ENCODE data around the gene OR52L1. TPM values are rescaled to one million over a fixed set of nuclear protein-coding genes. Genes with fewer than 3 reads are reported as not detected.

OR52L1 gene
- total and polyA plus RNA-seq, 2 of the 4 experiments (the other 2 are of a cell fraction): not detected

DNA sequence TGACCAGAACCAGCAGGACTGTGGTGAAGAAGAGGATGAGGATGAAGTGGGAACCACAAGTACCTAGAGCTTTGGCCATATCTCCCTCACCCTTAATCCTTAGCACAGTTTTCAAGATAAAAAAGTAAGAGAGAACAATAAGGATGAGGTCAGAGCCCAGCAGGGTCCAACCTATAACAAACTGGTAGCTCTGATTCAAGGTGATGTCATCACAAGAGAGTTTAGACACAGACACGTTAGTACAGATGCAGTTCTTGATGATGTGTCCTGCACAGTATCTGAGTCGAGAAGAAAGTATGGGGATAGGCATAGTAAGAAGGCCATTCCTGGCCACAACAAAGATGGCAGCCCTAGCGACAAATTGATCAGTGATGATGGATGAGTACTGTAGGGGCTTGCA, 19.1 kb downstream of the OR52L1 start:
- dilution Hi-C loops (cut with HindIII; ENCODE audit: low sequenced_read_pairs, unreplicated experiment): no loop called here
- DNase-seq: no peak
- no peak overlapping the region for H3K4me3 ChIP-seq (ENCODE audit: insufficient read depth, low read depth, low read length)

More for the DNA sequence above, 19.1 kb downstream of the OR52L1 start:
- H3K18ac ChIP-seq (ENCODE audit: low read depth, low read length): no peak overlapping the region
- no peaks in the 10 kb centered on the region for H3K36me3 ChIP-seq (ENCODE audit: control insufficient read depth, insufficient read depth, low read length)
- H4K8ac ChIP-seq (ENCODE audit: low read depth in 2 of 2, low read length in 2 of 2): no peak overlapping the region
- TF ChIP-seq CEBPB (IDR thresholded peaks at IDR 0.05; ENCODE audit: low read depth, low read length): no peak
- TF ChIP-seq MAFK (IDR thresholded peaks at IDR 0.05; ENCODE audit: low read depth, low read length): no peak
- TF ChIP-seq POLR2A (IDR thresholded peaks at IDR 0.05; ENCODE audit: low read depth, low read length): no peak
- TF ChIP-seq MXI1 (IDR thresholded peaks at IDR 0.05; ENCODE audit: borderline replicate concordance, low read depth, low read length): no peak
- TF ChIP-seq SMC3 (IDR thresholded peaks at IDR 0.05; ENCODE audit: low read depth, low read length): no peak
- no peak for TF ChIP-seq BHLHE40 (IDR thresholded peaks at IDR 0.05; ENCODE audit: low read depth, low read length)
- TF ChIP-seq, protein P1, sequence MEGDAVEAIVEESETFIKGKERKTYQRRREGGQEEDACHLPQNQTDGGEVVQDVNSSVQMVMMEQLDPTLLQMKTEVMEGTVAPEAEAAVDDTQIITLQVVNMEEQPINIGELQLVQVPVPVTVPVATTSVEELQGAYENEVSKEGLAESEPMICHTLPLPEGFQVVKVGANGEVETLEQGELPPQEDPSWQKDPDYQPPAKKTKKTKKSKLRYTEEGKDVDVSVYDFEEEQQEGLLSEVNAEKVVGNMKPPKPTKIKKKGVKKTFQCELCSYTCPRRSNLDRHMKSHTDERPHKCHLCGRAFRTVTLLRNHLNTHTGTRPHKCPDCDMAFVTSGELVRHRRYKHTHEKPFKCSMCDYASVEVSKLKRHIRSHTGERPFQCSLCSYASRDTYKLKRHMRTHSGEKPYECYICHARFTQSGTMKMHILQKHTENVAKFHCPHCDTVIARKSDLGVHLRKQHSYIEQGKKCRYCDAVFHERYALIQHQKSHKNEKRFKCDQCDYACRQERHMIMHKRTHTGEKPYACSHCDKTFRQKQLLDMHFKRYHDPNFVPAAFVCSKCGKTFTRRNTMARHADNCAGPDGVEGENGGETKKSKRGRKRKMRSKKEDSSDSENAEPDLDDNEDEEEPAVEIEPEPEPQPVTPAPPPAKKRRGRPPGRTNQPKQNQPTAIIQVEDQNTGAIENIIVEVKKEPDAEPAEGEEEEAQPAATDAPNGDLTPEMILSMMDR (conservative IDR thresholded peaks at IDR 0.05; ENCODE audit: low read depth, low read length): no peak
- TF ChIP-seq FOS (IDR thresholded peaks at IDR 0.05; ENCODE audit: low read depth, low read length): no peak
- no peak for TF ChIP-seq RCOR1 (IDR thresholded peaks at IDR 0.05; ENCODE audit: insufficient replicate concordance, low read length)
- TF ChIP-seq, protein P2, sequence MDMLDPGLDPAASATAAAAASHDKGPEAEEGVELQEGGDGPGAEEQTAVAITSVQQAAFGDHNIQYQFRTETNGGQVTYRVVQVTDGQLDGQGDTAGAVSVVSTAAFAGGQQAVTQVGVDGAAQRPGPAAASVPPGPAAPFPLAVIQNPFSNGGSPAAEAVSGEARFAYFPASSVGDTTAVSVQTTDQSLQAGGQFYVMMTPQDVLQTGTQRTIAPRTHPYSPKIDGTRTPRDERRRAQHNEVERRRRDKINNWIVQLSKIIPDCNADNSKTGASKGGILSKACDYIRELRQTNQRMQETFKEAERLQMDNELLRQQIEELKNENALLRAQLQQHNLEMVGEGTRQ (IDR thresholded peaks at IDR 0.05; ENCODE audit: low read depth, low read length): no peak
- no peak for TF ChIP-seq MAZ (IDR thresholded peaks at IDR 0.05; ENCODE audit: borderline replicate concordance, low read depth, low read length)
- BruUV-seq (replicated peaks): no TSS peak
- POLR2A ChIA-PET (ENCODE audit: unreplicated experiment): no interaction called here
- no peak overlapping the region for H3K14ac ChIP-seq (replicated peaks; ENCODE audit: low read depth, low read length)
- H3K9me1 ChIP-seq (ENCODE audit: insufficient read depth, low read length): no peaks in the 10 kb centered on the region
- H3K56ac ChIP-seq (ENCODE audit: extremely low read depth, insufficient read depth, low read length): no peak overlapping the region
- no peak overlapping the region for H2BK5ac ChIP-seq (ENCODE audit: low read depth, low read length, poor library complexity, severe bottlenecking)
- H3K9me3 ChIP-seq (ENCODE audit: control insufficient read depth, insufficient read depth, low read length): peaks cover 10% of the 10 kb centered on the region
- no peak overlapping the region for H3K4ac ChIP-seq (ENCODE audit: low read depth, low read length)
- H3K9ac ChIP-seq (ENCODE audit: low read depth, low read length): no peak overlapping the region
- intact Hi-C loops (cut with micrococcal nuclease) (loop anchor here (5.0 to 10.0 kb wide), 2 partner anchors 555 to 757 kb away; no protein-coding TSS in a partner anchor), in situ Hi-C loops (cut with MboI; ENCODE audit: low sequenced_read_pairs) (no loop called here)
- no peak overlapping the region for H2BK120ac ChIP-seq (ENCODE audit: low read depth, low read length)
- no peak overlapping the region for H2AFZ ChIP-seq (replicated peaks; ENCODE audit: low read length, poor library complexity)
- no peak overlapping the region for H3K4me2 ChIP-seq (ENCODE audit: low read depth, low read length)
- no peak for ATAC-seq (ENCODE audit: low read depth)
- 28% methylated on average over 3 of the region's 3 CpGs; no CpG with 5 or more reads in 1 of the 2 experiments for WGBS, 2 experiments (ENCODE audit: extremely low coverage in 2 of 2, insufficient read length in 1 of 2)
- H3K4me1 ChIP-seq (ENCODE audit: control insufficient read depth, insufficient read depth, low read length): no peaks in the 10 kb centered on the region
- no peaks in the 10 kb centered on the region for H3K27me3 ChIP-seq (ENCODE audit: control insufficient read depth, insufficient read depth, low read length)
- no peak overlapping the region for H3K27ac ChIP-seq (ENCODE audit: insufficient read depth, low read length)
- CTCF ChIA-PET: no interaction called here
- H3K23ac ChIP-seq (ENCODE audit: low read depth, low read length): no peak overlapping the region
- no peak overlapping the region for H4K91ac ChIP-seq (ENCODE audit: insufficient read depth, low read depth, low read length)
- no peaks in the 10 kb centered on the region for H4K20me1 ChIP-seq (ENCODE audit: insufficient read depth, low read length)
- H2BK15ac ChIP-seq (ENCODE audit: low read depth, low read length): no peak overlapping the region
- no peak overlapping the region for H2AK5ac ChIP-seq (ENCODE audit: low read depth, low read length)
- H3K79me1 ChIP-seq (ENCODE audit: low read depth in 1 of 2, low read length in 2 of 2): no peaks in the 10 kb centered on the region
- no peak overlapping the region for H2AK9ac ChIP-seq (replicated peaks; ENCODE audit: low read depth, low read length, poor library complexity)
- no peak overlapping the region for H2BK20ac ChIP-seq (ENCODE audit: low read depth, low read length)
- H4K5ac ChIP-seq (ENCODE audit: low read depth, low read length): no peak overlapping the region

Data from IMR-90 (cell line).